22Rv1 (cell line): ENCODE results near the gene TIMP2.

ENCODE experiments used
- H3K27ac ChIP-seq: fragments of 450-650 bp; 2 replicates; pipeline ENCODE4 v1.5.1; 2017
- ZFX ChIP-seq: fragments of 450-650 bp; IDR thresholded peaks from 2 replicates; pipeline ENCODE4 v1.6.1; 2017; ENCODE audit warnings: antibody characterized with exemption, borderline replicate concordance
- TF ChIP-seq, protein P1 (sequence below): fragments of 450-650 bp; IDR thresholded peaks from 2 replicates; pipeline ENCODE4 v1.5.1; 2017; ENCODE audit warnings: mild to moderate bottlenecking

TIMP2 gene

GRCh38 chr17:78819806-78820792 is 105.1 kb downstream of the TIMP2 start:
- TF ChIP-seq, protein P1, sequence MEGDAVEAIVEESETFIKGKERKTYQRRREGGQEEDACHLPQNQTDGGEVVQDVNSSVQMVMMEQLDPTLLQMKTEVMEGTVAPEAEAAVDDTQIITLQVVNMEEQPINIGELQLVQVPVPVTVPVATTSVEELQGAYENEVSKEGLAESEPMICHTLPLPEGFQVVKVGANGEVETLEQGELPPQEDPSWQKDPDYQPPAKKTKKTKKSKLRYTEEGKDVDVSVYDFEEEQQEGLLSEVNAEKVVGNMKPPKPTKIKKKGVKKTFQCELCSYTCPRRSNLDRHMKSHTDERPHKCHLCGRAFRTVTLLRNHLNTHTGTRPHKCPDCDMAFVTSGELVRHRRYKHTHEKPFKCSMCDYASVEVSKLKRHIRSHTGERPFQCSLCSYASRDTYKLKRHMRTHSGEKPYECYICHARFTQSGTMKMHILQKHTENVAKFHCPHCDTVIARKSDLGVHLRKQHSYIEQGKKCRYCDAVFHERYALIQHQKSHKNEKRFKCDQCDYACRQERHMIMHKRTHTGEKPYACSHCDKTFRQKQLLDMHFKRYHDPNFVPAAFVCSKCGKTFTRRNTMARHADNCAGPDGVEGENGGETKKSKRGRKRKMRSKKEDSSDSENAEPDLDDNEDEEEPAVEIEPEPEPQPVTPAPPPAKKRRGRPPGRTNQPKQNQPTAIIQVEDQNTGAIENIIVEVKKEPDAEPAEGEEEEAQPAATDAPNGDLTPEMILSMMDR = no peak
- TF ChIP-seq ZFX = no peak
- H3K27ac ChIP-seq = no peak overlapping the region

DNA sequence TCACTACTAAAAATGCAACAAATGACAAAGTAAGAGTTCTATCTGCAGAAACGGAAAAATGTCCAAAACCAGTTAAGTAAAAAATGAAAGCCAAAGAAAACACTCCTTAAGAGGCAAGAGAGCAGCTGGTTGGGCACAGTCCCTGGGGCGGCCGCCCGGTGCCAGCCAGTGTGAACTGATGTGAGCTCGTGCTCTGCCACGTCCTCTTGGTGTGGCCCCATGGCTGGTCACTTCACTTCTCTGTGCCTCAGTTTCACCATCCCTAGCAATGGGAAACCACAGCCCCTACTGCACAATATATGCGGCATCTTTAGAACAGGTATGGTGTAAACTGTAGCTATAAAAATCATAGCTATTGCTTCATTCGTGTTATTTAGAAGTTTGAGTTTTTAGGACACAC is 105.8 kb downstream of the TIMP2 start:
- TF ChIP-seq, protein P1 = no peak
- TF ChIP-seq ZFX = no peak
- H3K27ac ChIP-seq = no peak overlapping the region

DNA sequence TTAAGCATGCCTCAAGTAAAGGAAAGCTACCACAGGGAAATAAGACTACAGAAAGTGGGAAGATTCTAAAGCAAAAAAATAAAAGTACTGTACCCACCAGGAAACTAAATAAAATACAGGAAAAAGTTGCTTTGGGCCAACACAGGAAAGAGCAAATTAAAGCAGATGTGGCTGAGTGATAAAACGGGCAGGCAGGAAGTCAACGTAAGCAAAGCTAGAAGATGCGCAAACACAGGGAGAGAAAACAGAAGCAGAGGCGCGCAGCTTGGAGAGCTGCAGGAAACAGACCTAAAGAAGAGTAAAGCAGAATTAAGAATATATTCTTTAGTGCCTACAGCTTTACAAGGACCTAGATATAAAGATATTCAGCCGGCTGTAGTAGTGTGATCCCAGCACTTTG is 106.3 kb downstream of the TIMP2 start:
- TF ChIP-seq ZFX = no peak
- TF ChIP-seq, protein P1 = no peak
- H3K27ac ChIP-seq = no peak overlapping the region

GRCh38 chr17:78818152-78818846 is 106.9 kb downstream of the TIMP2 start:
- TF ChIP-seq, protein P1 = no peak
- TF ChIP-seq ZFX = no peak
- no peak overlapping the region for H3K27ac ChIP-seq

- TF ChIP-seq, protein P1 = no peak
- TF ChIP-seq ZFX = no peak
- no peak overlapping the region for H3K27ac ChIP-seq
Observed at GRCh38 chr17:78817123-78817522, 108.1 kb downstream of the TIMP2 start.

GRCh38 chr17:78815696-78816095 is 109.5 kb downstream of the TIMP2 start:
- TF ChIP-seq, protein P1 = no peak
- TF ChIP-seq ZFX = no peak
- H3K27ac ChIP-seq = no peak overlapping the region

DNA sequence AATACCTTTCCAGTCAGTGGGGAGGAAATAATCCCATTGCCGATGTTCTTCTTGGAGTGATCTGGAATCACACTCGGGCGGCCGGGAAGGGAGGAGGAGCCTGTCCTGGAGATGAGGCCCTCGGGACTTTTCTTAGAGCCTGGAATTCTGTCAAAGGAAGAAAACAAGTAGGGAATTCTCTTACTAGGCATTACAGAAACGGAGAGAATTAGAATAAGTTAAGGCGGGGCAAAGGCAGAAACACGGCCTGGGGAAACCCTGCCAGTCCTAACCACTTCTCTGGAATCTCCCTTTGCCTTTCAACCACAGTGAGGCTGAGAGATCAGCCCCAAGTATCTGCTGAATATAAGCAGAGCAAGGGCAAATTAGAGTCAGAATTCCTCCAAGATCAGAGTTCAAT is 112.3 kb downstream of the TIMP2 start:
- TF ChIP-seq, protein P1 = no peak
- TF ChIP-seq ZFX = no peak
- H3K27ac ChIP-seq = no peak overlapping the region
